GM21390 (cell line): ENCODE measurements around the gene FAM210A.
"Not testable (repeated sequence)": the region's sequence is repeated elsewhere in the genome, so short reads cannot be mapped to it uniquely, and the experiment has no call there.

Experiments used
- ATAC-seq: cut with Tn5 transposase; IDR thresholded peaks from one replicate; pipeline ENCODE4 v1.9.1; 2021; ENCODE audit not compliant: unreplicated experiment

Gene FAM210A

DNA sequence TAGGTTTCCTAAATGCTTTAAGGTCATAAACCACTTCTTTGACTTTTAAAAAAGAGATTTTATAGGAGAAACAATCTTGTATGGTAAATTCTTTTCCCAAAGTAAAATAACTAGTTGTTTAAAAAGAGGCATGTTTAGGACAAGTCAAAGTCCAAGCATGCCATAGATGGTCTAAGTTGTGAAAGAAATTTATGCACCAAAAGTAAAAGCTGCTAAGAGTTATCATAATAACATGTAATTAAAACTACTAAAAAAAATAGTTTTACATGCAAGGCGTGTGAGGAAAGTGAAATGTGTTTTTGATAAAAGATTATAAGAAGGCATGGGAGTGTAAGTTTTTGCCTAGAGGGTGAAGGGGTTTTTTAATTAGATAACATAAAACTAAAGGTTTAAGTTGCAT lies 22.5 kb downstream of the FAM210A start:
- ATAC-seq: no peak

DNA sequence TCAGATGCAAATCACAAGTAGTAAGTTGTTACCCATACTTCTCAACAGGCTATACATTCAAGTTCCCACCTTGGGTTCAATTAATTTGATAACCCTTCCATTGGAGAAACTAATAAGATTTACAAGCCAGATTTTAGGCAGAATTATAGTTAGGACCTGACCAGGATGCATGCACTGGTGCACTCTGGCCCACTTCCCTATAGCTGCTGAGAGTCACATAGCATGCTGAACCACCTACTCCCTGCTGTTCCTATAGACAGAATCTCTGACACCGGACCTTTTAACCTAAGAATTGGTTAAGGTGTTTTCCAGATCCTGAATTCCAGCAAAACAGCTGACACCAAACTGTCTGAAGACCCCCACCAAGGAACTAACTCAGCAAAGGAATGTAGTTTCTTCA lies 26.2 kb downstream of the FAM210A start:
- no peak for ATAC-seq

DNA sequence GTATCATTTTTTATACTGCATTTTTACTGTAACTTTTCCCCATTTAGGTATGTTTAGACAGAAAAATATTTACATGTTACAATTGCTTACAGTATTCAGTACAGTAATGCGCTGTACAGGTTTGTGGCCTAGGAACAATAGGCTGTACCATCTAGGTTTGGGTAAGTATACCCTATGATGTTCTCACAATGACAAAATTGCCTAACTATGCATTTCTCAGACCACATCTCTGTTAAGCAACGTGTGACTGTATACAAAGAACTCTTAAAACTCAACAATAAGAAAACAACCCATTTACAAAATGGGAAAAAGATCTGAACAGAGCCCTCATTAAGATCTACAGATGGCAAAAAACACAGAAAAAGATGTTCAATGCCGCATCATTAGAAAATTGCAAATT lies 29.4 kb downstream of the FAM210A start:
- no peak for ATAC-seq

DNA sequence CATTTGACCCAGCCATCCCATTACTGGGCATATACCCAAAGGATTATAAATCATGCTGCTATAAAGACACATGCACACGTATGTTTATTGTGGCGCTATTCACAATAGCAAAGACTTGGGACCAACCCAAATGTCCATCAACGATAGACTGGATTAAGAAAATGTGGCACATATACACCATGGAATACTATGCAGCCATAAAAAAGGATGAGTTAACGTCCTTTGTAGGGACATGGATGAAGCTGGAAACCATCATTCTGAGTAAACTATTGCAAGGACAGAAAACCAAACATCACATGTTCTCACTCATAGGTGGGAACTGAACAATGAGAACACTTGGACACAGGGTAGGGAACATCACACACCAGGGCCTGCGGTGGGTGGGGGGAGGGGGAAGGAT lies 31.0 kb downstream of the FAM210A start:
- ATAC-seq: not testable (repeated sequence)

DNA sequence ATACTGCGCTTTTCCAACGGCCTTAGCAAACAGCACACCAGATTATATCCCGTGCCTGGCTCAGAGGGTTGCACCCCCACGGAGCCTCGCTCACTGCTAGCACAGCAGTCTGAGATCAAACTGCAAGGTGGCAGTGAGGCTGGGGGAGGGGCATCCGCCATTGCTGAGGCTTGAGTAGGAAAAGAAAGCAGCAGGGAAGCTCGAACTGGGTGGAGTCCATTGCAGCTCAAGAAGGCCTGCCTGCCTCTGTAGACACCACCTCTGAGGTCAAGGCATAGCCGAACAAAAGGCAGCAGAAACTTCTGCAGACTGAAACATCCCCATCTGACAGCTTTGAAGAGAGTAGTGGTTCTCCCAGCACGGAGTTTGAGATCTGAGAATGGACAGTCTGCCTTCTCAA lies 36.3 kb downstream of the FAM210A start:
- not testable (repeated sequence) for ATAC-seq

DNA sequence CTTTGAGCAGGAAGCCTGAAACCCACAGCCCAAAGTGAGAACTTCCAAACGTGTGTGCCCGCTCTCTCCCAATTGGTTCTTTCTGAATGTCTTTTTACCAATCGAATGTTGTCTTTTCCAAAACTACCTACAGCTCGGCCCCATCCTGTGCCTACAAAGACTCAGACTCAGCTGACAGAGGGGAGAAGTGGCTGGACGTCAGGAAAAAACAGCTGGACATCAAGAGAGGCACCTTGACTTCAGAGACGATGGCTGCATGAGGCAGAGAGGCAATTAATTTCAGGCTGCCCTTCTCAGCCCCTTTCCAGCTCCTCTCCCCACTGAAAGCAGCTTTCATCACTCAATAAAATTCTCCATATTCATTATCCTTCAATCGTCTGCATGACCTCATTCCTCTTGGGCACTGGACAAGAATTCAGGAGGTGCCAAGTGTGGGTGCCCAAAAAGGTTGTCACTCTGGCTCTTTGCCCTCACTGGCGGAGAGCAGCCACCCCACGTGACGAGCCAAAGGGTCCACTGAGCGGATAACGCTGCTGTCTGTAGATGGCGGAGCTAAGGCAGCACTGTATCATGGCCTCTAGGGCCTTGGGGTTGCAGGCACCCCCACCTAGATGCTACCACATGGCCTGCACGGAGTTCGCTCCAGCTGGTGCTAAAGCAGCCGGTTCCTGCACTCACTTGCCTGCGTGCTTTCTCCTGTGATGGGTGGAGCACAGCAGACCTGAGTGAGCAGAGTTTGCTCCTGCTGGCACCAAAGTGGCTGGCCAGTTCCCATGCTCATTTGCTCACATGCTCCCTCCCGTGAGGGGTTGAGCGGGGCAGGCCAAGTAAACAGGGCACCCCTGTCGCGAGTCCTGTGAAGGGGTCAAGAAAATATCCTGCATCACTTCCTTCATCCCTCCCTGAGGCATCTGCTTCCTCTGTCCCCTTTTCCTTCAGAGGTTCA lies 37.9 kb downstream of the FAM210A start:
- ATAC-seq: no peak

DNA sequence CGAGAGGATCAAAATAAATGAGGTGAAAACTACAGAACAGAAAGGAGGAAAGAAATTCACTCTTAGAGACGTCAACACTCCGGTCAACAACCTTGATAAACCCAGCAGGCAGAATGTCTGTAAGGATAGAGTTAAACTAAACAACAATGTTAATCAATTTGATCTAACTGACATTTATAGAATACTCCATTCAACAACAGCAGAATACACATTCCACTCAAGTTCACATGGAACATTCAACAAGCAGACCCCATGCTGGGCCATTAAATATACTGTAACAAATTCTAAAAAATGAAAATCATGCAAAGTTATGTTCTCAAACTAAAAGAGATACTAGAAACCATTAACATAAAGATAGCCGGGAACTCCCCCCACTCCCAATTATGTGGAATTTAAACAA lies 41.8 kb downstream of the FAM210A start:
- ATAC-seq: no peak

DNA sequence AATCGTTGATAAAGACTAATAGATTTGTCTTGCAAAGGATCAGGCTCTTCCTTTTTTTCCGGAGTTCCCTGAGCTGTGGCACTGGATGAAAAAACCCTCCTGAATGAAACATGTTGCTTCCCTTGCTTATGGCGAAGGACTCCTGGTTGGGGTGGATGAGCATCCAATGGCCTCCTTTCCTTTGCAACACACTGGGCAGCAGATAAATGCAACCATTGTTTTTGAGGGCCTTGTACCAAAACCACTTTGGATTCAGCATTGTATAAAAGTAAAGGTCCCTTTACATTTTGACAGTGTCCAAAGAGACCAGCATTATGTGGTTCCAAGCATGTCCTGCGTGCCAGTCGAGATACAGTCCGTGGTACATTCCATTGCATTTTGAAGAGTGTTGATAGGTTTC lies 44.7 kb downstream of the FAM210A start:
- no peak for ATAC-seq

DNA sequence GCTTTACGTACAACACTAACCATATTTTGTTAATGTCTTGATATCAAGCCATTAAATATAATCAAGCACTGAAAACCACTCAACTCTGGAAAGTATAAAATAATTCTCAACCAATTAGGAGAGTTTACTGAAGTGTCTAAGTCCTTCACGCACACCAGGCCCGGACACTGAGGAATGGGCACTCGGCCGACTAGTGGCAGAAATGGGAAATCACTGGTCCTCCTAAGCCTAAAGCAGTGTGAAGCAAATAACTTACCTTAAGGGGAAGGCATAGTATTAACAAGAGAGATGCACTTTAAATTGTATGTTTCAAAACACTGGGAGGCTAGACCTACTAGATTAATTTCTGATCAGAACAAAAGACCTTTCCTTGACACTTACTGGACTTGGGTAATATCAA lies 45.7 kb downstream of the FAM210A start:
- ATAC-seq: no peak

DNA sequence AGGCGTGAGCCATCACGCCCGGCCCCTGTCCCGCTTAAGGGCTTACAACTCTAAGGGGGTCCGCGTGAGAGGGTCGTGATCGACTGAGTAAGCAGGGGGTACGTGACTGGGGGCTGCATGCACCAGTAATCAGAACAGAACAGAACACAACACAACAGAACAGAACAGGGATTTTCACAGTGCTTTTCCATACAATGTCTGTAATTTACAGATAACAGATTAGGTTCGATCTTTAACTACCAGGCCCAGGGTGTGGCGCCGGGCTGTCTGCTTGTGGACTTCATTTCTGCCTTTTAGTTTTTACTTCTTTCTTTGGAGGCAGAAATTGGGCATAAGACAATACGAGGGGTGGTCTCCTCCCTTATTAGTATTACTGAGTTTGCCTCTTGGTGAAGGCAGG lies 49.0 kb downstream of the FAM210A start:
- ATAC-seq: not testable (repeated sequence)

DNA sequence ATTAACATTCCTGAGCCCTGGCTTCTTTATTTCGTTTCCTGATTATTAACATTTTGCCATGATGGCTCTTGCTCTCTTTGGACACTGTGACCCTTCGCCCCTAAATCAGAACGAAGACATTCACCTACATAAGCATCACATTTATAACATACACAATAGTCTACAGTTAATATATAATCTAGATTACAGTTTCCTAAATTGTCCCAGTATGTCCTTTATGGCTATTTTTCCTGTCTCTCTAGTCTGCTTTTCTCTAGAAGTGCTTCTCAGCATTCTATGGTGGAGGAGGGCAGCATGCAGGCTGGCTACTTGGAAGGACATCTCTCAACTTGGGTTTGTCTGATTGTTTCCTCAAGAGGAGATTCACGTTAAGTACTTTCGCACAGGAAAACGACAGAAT lies 49.9 kb downstream of the FAM210A start:
- no peak for ATAC-seq

DNA sequence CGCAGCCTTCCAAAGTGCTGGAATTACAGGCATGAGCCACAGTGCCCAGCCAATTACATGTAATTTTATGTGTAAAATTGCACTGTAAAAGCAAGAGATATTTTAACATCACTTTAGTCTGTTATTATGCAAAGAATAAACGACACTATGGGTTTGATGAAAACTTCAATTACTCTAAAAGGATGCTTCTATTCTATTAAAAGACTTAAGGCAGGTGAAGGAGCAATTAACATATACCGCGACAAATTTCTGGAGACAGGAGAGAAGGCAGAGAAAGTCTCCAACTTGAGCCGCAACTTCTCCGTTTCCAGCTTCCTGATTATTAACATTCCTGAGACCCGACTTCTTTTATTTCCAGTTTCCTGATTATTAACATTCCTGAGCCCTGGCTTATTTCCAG lies 53.7 kb downstream of the FAM210A start:
- no peak for ATAC-seq

DNA sequence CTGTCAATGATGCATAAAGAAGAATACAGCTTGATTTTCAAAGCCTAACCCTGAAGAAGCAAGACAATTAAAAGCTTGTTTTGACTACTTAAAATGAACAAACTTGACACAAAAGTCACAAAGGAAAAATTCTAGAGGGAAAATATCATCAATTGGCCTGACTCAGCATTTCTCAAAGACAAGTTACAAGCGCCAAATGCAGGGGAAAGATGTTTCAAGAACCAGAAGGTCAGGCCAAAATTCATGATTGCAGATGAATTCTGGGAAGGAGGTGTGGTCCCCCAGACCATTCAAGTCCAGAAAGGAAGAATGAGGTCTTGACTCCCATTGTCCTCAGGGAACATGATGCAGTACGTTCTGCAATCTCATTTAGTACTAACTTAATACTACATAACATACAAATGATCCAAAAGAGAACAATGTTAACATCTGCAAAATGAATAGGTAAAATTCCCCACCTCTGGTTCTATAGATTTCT lies 64.5 kb downstream of the FAM210A start:
- no peak for ATAC-seq

DNA sequence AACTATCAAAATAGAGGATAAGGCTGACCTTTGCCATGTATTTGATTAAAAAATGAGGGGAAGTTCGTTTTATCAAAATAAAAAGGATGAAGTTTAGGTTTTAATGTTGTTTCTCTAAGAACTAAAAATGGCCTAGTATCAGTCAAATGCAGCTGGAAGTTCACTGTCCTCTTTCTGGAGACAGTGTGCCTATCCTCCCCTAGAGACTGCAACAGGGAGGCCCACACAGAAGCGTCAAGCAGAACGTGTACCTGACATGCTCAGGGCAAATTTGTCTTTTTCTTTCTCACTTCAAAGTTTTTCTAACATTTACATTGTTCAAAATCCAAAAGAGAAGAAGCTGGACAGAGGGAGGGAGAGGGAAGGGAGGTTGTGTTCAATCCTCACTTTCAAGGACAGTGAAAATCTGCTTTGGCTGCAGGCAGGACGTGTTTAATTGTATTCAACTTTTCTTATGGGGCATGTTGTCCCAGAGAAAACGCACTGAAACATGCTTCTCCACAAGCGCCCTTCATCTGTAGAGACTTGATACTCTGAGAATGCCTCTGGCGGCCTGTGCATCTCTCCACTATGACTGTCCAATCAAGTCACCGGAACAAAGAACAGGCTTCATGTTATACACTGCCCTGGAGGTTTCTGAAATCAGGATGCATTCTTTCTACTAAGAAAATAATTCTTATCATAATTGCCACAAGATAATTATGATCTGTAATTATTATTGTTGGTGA lies 65.1 kb downstream of the FAM210A start:
- no peak for ATAC-seq

DNA sequence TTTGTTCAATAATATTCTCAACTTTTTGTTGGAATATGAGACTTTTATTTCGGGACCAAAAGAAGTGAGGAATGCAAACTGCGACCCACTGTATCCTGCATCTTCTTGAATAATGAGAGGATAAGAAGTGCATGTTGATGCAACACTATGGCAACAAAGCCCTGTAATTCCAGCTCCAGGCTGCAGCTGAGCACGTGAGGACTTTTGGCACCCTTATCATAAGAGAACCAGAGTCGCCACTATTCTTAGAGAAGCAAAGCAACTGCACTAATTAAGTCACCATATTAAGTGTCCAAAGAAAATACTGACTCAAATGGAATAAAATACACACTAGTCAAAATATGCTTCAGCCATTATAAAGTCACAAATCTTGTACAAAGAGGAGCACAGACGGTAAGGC lies 65.8 kb downstream of the FAM210A start:
- ATAC-seq: no peak

DNA sequence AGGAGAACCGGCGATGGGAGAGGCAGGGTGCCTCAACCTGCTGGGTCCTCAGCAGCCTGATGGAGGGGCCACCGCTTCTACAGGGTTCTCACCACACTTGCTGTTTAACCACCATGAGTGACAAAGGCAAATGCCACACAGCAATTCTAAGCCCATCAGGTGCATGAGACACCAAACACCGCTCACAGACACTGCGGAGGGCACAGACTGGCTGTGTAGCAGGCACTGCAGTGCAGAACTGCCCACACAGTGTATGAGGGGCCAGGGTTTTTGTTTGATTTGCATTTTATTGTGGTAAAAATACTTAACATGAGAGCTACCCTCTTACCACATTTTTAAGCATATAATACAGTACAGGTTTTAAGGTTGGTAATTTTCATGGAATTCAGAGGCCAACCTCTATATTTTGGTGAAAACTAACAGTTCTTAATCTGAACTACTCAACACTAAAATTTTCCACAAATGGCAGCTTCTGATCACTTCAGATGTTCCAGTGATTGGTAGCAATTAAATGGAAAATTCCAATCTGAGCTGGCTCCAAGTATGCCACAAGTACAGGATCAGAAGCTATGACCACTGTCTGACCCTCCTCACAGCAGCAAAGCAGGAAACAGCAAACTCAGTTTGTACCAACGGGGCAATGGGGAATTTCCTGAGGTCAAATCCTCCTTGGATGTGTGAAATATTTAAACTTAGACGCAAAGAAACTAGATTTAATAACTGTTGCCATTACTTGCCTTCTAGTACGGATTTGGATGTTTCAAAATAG lies 67.7 kb downstream of the FAM210A start:
- no peak for ATAC-seq

DNA sequence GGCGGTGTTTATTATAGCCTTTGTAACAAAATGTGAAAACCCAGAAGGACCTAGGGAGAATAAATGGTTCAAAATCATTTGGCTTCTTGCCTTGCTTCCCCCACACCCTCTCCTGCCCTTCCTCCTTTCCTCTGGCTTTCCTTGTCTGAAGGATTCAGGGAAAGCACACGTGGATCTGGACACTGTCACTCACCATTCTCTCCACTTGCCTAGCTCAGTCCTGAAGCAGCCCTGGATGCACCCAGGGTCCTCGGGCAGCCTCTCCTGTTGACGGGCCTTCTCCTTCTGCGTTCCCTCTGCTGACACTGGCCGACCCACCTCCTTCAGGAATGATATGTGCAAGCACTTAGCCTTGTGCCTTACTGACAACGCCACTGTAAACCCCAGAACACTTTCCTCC lies 68.4 kb downstream of the FAM210A start:
- ATAC-seq: no peak

DNA sequence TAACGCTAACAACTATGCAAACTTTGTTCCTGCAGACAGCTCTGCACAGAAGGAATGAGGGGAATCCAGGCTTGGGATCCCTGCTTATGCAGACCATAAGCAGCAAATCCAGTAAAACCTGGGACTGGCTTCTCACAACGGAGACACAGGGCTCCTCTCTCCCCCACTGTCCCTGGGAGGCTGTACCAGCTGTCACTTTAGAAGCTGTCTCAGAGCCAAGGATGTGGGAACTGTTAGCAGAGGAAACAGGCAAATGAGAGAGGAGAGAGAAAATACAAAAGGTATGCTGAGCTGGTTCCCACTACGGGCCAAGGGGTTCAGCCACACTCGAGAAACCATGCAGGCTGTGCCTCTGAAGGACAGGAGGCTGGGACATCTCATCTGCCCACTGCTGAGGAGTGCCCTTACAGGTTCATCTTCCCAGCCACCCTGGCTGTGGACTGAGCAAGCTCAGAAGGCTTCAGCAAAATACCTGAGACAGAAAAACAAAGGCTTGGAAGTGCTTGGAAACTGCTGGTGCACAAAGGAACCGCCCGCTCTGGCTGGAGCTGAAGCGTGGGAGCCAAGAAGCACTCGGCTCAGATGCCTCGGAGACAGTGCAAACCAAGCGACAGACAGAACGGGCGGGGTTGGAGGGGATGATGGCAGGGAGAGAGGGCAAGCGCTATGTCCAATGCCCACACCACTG lies 72.5 kb downstream of the FAM210A start:
- ATAC-seq: no peak

DNA sequence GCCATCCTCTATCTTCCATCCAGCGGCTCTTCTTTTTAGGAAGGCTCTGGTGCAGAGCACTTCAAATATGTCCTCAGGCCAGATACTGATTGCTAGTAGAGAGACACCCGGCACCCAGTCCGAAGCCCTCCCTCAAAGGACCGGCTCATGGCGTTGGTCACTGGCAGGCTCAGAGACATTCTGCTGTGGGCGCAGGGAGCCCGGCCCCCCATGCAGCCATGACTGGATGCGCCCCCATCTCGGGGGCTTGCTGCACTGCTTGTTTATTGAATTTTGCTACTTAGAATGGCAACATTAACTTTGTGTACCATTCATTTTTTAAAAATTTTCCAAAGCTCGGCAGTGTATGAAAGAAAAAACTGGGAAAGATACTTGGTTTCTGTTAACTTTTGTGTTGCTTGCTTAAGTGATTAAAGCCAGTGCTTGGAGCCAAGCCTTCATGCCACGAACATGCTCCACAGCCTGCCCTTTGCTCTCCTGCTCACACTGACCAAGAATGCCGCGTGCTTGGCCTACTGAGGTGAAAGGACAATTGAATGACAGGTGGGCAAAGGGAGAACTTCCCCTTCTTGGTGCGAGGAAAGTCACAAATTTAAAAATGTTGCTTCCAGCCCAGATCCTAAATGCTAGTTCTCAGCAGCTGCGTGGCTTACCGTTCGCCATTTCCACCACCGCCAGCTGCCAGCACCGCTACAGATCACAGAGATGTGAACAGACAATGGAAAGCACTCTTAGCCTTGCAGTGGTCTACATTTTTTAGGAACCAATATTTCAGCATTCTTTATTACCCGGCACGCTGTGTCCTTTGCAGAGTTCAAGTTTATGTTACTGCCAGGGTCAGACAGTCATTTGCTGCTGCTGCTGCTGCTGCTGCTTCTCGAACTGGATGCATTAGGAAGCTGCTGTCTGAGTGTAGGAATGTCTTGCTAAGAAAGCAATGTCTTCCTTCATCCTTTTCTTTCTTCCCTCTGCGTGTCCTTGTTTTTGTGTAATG lies 76.7 kb downstream of the FAM210A start:
- ATAC-seq: no peak

DNA sequence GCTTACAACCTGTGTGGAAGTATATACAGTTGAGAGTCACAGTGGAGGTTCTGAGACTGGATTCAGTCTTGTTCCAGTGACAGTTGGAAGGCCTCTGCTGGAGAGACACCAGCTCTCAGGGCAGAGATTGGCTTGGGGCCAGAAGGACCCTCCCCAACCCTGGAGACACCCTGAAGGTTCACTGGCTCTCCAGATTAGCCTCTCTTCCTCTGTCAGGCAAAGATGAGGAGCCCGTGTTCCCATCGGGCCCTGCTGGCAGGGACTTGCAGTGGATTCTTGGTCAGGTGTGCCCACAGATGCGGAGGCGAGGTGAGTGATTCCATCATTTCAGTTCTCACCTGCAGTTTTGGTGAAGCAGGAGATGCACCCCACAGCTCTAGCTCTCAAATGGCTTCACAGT lies 78.6 kb downstream of the FAM210A start:
- no peak for ATAC-seq
